GM12878 (cell line): ENCODE results near the gene GPC3. TPM values are rescaled to one million over a fixed set of nuclear protein-coding genes. Genes with fewer than 3 reads are reported as not detected.

Source experiments
- ASH2L ChIP-seq: fragments of 300-600, 200-600 bp; sonication (generic); IDR thresholded peaks from 2 replicates; pipeline ENCODE4 v1.6.1; 2017; ENCODE audit warnings: low read depth, mild to moderate bottlenecking, borderline replicate concordance
- MEF2B ChIP-seq: fragments of 450-650 bp; IDR thresholded peaks from 2 replicates; pipeline ENCODE4 v1.6.1; 2018; ENCODE audit warnings: mild to moderate bottlenecking, moderate library complexity; ENCODE audit not compliant: partially characterized antibody, poor library complexity, severe bottlenecking
- RELA ChIP-seq: fragments of 450-650 bp; IDR thresholded peaks from 2 replicates; pipeline ENCODE4 v1.8.0; 2014; ENCODE audit warnings: borderline replicate concordance; ENCODE audit not compliant: partially characterized antibody
- SMAD5 ChIP-seq: IDR thresholded peaks from 2 replicates; pipeline ENCODE4 v1.6.1; 2016; ENCODE audit warnings: antibody characterized with exemption, low read depth
- SPI1 ChIP-seq: IDR thresholded peaks from 2 replicates; pipeline ENCODE4 v1.6.1; 2011; ENCODE audit warnings: low read depth, mild to moderate bottlenecking, low read length, moderate library complexity, borderline replicate concordance; ENCODE audit not compliant: insufficient read depth
- polyA plus RNA-seq, 11 experiments: library from polyadenylated mRNA; depleted of rRNA in 4 of 11; unstranded in 6 of 11; stranded (reverse) in 5 of 11; fragments of >200 nt; fragmentation: Nextera tagmentation in 4 of 11; fragmentation: Illumina TruSeq in 1 of 11; extraction: Ambion mirVana in 4 of 11; extraction: Trizol in 1 of 11; gene quantifications; 1 replicate in 1 of 11; 2 replicates in 10 of 11; pipeline versions ENCODE4 v1.2.1 to v1.2.3, GENCODE V29; 2011 to 2016; ENCODE audit warnings: inconsistent platforms in 2 of 11, missing spikeins in 2 of 11, low read depth in 1 of 11
- total RNA-seq, 4 experiments: library from RNA; depleted of rRNA in 3 of 4; stranded (reverse); fragments of >200 nt in 3 of 4; fragmentation: Illumina TruSeq in 1 of 4; extraction: Trizol in 1 of 4; gene quantifications; 2 replicates each; pipeline versions ENCODE4 v1.2.1 to v1.2.3, GENCODE V29; 2013 to 2021
- TF ChIP-seq, protein P1 (sequence below): fragments of 450-650 bp; IDR thresholded peaks from 2 replicates; pipeline ENCODE4 v1.6.1; 2018; ENCODE audit warnings: mild to moderate bottlenecking, low read depth, moderate library complexity; ENCODE audit not compliant: partially characterized antibody
- TF ChIP-seq, protein P2 (sequence below): fragments of 450-650 bp; IDR thresholded peaks from 2 replicates; pipeline ENCODE4 v1.6.1; 2017; ENCODE audit warnings: mild to moderate bottlenecking, moderate library complexity

Gene GPC3
- total and polyA plus RNA-seq, 10 of the 15 experiments (the other 5 are each of a cell fraction or from before 2014, with no cell fraction given) = 0.09 to 0.82 TPM; not detected in 8

DNA sequence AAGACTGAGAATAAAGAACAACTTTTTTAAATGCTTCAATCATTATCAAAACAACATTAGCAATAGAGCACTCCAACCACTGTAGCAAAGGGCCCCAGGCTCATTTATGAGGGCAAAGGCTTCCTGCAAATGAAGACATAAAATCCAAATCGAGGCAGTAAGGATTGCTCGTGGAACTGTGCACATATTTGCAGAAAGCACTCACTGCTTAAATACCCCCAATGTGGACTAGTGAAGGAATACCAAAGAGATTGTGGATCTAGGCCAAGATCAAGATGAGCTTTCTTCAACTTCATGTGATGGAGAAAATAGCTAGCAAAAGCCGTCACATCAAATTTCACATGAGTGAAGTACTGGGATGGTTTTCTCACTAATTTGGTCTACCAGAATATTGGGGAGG lies 35.2 kb downstream of the GPC3 start (continued):
- TF ChIP-seq, protein P1, sequence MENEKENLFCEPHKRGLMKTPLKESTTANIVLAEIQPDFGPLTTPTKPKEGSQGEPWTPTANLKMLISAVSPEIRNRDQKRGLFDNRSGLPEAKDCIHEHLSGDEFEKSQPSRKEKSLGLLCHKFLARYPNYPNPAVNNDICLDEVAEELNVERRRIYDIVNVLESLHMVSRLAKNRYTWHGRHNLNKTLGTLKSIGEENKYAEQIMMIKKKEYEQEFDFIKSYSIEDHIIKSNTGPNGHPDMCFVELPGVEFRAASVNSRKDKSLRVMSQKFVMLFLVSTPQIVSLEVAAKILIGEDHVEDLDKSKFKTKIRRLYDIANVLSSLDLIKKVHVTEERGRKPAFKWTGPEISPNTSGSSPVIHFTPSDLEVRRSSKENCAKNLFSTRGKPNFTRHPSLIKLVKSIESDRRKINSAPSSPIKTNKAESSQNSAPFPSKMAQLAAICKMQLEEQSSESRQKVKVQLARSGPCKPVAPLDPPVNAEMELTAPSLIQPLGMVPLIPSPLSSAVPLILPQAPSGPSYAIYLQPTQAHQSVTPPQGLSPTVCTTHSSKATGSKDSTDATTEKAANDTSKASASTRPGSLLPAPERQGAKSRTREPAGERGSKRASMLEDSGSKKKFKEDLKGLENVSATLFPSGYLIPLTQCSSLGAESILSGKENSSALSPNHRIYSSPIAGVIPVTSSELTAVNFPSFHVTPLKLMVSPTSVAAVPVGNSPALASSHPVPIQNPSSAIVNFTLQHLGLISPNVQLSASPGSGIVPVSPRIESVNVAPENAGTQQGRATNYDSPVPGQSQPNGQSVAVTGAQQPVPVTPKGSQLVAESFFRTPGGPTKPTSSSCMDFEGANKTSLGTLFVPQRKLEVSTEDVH = no peak
- TF ChIP-seq SPI1 (no peak), MEF2B (no peak), ASH2L (no peak), RELA (no peak), SMAD5 (no peak)
- TF ChIP-seq, protein P2, sequence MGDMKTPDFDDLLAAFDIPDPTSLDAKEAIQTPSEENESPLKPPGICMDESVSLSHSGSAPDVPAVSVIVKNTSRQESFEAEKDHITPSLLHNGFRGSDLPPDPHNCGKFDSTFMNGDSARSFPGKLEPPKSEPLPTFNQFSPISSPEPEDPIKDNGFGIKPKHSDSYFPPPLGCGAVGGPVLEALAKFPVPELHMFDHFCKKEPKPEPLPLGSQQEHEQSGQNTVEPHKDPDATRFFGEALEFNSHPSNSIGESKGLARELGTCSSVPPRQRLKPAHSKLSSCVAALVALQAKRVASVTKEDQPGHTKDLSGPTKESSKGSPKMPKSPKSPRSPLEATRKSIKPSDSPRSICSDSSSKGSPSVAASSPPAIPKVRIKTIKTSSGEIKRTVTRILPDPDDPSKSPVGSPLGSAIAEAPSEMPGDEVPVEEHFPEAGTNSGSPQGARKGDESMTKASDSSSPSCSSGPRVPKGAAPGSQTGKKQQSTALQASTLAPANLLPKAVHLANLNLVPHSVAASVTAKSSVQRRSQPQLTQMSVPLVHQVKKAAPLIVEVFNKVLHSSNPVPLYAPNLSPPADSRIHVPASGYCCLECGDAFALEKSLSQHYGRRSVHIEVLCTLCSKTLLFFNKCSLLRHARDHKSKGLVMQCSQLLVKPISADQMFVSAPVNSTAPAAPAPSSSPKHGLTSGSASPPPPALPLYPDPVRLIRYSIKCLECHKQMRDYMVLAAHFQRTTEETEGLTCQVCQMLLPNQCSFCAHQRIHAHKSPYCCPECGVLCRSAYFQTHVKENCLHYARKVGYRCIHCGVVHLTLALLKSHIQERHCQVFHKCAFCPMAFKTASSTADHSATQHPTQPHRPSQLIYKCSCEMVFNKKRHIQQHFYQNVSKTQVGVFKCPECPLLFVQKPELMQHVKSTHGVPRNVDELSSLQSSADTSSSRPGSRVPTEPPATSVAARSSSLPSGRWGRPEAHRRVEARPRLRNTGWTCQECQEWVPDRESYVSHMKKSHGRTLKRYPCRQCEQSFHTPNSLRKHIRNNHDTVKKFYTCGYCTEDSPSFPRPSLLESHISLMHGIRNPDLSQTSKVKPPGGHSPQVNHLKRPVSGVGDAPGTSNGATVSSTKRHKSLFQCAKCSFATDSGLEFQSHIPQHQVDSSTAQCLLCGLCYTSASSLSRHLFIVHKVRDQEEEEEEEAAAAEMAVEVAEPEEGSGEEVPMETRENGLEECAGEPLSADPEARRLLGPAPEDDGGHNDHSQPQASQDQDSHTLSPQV = no peak
